Mucosa of descending colon (tissue), 3 donors: Measurements from ENCODE around the gene BRME1. TPM values are rescaled to one million over a fixed set of nuclear protein-coding genes. Genes with fewer than 3 reads are reported as not detected.

Source experiments
- ATAC-seq: fragments of 200-7000 bp; cut with Tn5 transposase; one replicate; pipeline ENCODE4 v1.9.1; 2020; ENCODE audit warnings: mild to moderate bottlenecking, moderate library complexity
- DNase-seq, 3 donors: peaks; one replicate each; pipeline ENCODE4 v3.0.0-alpha.2; 2020
- H3K36me3 ChIP-seq: fragments of 200-600 bp; one replicate; pipeline ENCODE4 v1.8.0; 2021; ENCODE audit warnings: low read depth, mild to moderate bottlenecking
- H3K4me1 ChIP-seq: fragments of 200-600 bp; one replicate; pipeline ENCODE4 v1.8.0; 2021; ENCODE audit warnings: low read depth, mild to moderate bottlenecking
- H3K4me3 ChIP-seq: fragments of 200-600 bp; one replicate; pipeline ENCODE4 v1.8.0; 2021; ENCODE audit warnings: mild to moderate bottlenecking
- H3K9me3 ChIP-seq: fragments of 200-600 bp; one replicate; pipeline ENCODE4 v1.8.0; 2021; ENCODE audit warnings: mild to moderate bottlenecking
- intact Hi-C, 2 donors: fragments of 100-400 bp; cut with DNase I in 1 of 2; cut with micrococcal nuclease in 1 of 2; formaldehyde crosslinking; loops; one replicate each; pipeline versions ENCODE4 v1.11.0 to v1.11.1; 2022; cut with DNase I, micrococcal nuclease
- total RNA-seq, 3 donors: library from RNA; stranded (reverse); fragmentation: NEBNext Ultra II Directional in 2 of 3; extraction: Animal tissue kit (Norgen Biotek cat#: 25700) in 2 of 3; gene quantifications; one replicate each; pipeline versions ENCODE4 v1.2.1 to v1.2.4, GENCODE V29; 2021 to 2023
- TF ChIP-seq, protein P1 (sequence below): fragments of 200-600 bp; IDR thresholded peaks from one replicate; pipeline ENCODE4 v1.8.0; 2022; ENCODE audit warnings: antibody characterized with exemption, mild to moderate bottlenecking
- donor health status: DM: no; HTN: no; CAD: no; lungs with moderate emphysema.
- donor health status: DM: no; HTN: no; CAD: no.
- donor health status: DM: no; HTN: yes; CAD: no.

Gene BRME1
- total RNA-seq, 3 donors from 2014 or later, result 5.5 to 12.9 (median 10.8) TPM

DNA sequence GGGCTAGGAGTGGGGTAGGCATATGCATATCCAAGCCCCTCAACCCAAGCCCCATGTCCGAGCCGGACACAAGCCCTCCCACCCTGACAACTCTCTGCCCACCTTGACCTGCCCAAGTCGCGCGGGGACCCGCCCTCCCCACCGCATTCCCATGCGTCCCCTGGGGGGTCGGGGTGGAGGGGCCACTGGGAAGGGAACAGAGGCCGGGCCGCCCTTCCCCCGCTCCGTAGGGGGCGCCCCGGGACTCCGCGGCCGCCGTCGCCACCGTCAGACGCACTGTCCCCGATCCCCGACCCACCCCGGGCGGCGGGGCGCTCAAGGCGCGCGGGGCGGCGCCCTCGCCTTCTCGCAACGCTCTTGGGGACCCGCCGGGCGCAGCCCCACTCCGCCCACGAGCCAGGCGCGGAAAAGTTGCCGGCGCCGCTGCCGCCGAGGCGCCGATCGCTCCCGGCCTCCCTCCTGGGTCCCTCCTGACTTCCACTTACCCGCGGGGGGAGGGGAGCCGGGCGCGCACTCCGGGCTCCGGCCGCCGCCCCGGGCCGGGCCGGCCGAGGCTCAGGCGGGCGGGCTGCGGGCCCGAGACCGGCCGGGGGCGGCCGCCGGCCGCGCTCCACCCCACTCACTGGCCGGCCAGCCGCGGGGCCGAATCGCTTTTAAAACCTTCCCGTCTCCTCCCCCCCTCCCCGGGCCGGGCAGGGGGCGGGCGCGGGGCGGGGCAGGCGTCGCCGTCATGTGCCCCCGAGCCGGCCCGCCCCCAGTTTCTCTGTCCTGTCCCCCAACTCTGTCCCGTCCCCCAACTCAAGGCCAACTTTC is 63.4 kb downstream of the BRME1 start:
- Histone ChIP-seq H3K4me3 (peak overlapping the region; percentile 99), H3K4me1 (peaks cover 49% of the 10 kb centered on the region), H3K36me3 (no peaks in the 10 kb centered on the region), H3K9me3 (no peaks in the 10 kb centered on the region)
- peak; percentile 28 for ATAC-seq
- TF ChIP-seq, protein P1, sequence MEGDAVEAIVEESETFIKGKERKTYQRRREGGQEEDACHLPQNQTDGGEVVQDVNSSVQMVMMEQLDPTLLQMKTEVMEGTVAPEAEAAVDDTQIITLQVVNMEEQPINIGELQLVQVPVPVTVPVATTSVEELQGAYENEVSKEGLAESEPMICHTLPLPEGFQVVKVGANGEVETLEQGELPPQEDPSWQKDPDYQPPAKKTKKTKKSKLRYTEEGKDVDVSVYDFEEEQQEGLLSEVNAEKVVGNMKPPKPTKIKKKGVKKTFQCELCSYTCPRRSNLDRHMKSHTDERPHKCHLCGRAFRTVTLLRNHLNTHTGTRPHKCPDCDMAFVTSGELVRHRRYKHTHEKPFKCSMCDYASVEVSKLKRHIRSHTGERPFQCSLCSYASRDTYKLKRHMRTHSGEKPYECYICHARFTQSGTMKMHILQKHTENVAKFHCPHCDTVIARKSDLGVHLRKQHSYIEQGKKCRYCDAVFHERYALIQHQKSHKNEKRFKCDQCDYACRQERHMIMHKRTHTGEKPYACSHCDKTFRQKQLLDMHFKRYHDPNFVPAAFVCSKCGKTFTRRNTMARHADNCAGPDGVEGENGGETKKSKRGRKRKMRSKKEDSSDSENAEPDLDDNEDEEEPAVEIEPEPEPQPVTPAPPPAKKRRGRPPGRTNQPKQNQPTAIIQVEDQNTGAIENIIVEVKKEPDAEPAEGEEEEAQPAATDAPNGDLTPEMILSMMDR, result no peak
- peak; percentile 87 to 89 (median 88) for DNase-seq
- intact Hi-C loops, result no loop called here

DNA sequence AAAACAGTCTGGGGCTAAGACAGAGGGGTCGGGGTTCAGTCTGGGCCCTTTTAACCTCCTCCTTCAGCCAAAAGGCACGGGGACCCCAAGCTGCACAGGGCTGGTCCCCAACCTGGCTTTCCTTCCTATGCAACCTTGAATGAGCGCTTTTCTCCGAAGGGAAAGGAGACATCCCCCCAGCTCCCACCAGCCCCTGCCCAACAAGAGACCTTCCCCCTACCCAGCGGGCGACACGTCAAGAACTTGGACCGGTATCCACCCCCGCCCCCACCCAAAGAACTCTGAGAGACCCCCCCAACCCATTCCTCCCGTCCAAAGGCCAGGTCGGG is 64.0 kb downstream of the BRME1 start:
- intact Hi-C loops, result no loop called here
- H3K4me3 ChIP-seq, result peak overlapping the region; percentile 99
- TF ChIP-seq, protein P1, result no peak
- no peaks in the 10 kb centered on the region for H3K36me3 ChIP-seq
- H3K9me3 ChIP-seq, result no peaks in the 10 kb centered on the region
- DNase-seq (peak in 1 of 3 donors; percentile 39), ATAC-seq (no peak)
- peaks cover 48% of the 10 kb centered on the region for H3K4me1 ChIP-seq

DNA sequence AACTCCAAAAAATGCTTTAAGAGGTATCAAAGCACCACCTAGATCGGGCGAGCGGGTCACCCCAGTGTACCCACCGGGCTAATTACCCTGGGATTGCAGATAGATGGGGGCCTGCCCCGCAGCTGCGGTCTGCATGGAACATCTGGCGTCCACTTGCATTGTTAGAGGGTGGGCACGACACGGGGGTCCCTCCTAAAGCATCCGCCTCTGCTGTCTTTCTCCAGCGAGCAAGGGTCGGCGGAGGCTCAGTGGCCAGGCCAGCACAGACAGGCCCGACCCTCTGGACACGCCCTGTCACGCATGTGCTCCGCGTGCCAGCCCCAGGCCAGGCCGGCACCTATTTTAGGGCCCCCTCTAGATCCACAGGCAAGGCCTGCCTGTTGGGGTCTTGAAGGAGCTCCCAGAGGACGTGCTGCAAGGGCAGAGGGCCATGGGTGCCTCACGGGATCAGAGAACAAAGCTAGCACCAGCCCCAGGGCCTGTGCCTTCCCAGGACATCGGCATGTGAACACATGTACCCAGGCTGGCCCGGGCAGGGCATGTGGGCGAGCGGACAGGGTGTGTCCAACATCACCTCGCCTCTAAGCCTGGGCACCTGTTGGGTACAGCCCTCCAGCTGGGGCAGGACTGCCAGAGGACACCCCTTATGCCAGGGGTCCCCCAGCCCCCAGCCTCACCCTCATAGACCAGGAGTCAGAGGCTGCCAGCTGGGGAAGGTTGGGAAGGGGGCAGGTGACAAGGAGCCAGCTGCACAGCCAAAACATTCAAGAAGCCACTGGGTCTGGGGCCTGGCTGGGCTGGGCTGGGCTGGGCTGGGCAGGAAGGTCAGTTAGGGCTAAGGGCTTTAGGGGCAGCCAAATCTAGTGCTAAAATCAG is 64.6 kb downstream of the BRME1 start:
- no peaks in the 10 kb centered on the region for H3K9me3 ChIP-seq
- H3K36me3 ChIP-seq, result no peaks in the 10 kb centered on the region
- ATAC-seq (peak; percentile 38), DNase-seq (peak; percentile 81 to 90 (median 86))
- peak overlapping the region; percentile 99 for H3K4me3 ChIP-seq
- intact Hi-C loops, result no loop called here
- TF ChIP-seq, protein P1, result no peak
- H3K4me1 ChIP-seq, result peaks cover 42% of the 10 kb centered on the region

DNA sequence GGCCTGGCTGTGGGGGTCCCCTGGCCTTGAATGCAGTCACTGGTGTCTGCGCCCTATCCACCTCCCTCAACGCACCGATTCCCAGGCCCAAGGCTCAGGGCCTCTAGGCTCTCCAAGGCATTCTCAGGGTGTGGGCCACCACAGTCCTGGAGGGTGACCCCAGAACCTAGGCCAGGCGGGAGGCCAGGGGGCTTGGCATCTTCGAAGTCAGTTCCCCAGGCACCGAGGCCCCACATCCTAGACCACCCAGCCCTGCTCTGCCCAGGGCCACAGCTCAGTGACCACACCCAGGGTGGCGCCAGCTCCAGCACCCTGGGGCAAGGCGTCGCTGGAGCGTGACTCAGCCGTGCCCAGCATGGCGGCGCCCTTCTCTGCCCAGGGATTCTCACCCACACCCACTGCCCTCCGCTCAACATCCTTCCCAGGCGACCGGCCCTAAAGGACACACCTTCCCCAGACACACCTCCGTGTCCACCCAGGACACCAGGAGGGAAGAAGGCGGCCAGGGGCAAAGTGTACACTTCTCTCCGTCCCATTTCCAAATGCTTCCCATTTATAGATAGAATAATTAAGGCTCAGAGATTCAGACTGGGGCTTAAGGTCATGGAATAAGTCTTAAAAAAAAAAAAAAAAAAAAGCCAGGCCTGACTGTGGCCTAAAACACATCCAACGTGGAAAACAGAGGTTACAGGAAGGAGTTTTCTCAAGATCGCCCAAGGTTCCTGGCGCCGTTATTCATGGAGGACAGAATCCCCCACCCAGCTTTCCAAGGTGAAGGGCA is 65.4 kb downstream of the BRME1 start:
- Histone ChIP-seq H3K4me3 (no peak overlapping the region), H3K4me1 (peaks cover 48% of the 10 kb centered on the region), H3K9me3 (no peaks in the 10 kb centered on the region), H3K36me3 (no peaks in the 10 kb centered on the region)
- DNase-seq (peak; percentile 90 to 94 (median 92)), ATAC-seq (peak; percentile 67)
- TF ChIP-seq, protein P1, result no peak
- intact Hi-C loops, result no loop called here

DNA sequence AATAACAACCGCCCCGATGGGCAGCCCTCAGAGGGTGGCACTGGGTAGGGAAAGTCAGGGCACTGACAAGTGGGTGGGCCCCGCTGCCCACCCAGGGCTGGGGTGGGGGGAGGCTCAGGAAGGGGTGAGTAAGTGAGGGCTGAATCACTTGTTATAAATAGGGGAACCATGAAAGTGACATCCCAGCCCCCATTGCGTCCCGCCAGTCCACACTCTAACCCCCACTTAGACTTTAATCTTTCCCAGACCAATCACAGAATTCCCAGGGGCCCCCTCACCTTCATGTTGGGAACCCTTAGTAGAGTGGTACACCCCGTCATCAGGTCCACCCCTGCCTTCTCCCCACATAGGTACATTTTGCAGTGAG is 66.0 kb downstream of the BRME1 start:
- H3K4me1 ChIP-seq, result peaks cover 48% of the 10 kb centered on the region

More for the DNA sequence above, 66.0 kb downstream of the BRME1 start:
- DNase-seq (no peak), ATAC-seq (no peak)
- H3K36me3 ChIP-seq, result no peaks in the 10 kb centered on the region
- TF ChIP-seq, protein P1, result no peak
- peak overlapping the region; percentile 11 for H3K4me3 ChIP-seq
- H3K9me3 ChIP-seq, result no peaks in the 10 kb centered on the region
- intact Hi-C loops, result no loop called here
